Uterus (tissue), 4 donors: Measurements from ENCODE around the gene PKNOX2. TPM values are rescaled to one million over a fixed set of nuclear protein-coding genes. Genes with fewer than 3 reads are reported as not detected.

Source experiments
- DNase-seq, 2 donors: peaks; one replicate each; pipeline ENCODE4 v3.0.0-alpha.2; 2019 to 2020
- H3K27ac ChIP-seq, 2 donors: fragments of 200-600 bp; sonication (generic); 1 replicate in 1 of 2; 2 replicates in 1 of 2; pipeline ENCODE4 v1.5.1; 2016 to 2018
- H3K27me3 ChIP-seq, 2 donors: fragments of 200-600 bp; sonication (generic); one replicate each; pipeline ENCODE4 v1.5.1; 2018 to 2019; ENCODE audit warnings: control low read depth in 1 of 2
- H3K36me3 ChIP-seq, 2 donors: fragments of 200-600 bp; sonication (generic); one replicate each; pipeline ENCODE4 v1.5.1; 2019; ENCODE audit warnings: control low read depth in 1 of 2
- H3K4me1 ChIP-seq, 2 donors: fragments of 200-600 bp; sonication (generic); one replicate each; pipeline ENCODE4 v1.5.1; 2018 to 2019; ENCODE audit warnings: control low read depth in 1 of 2
- H3K4me3 ChIP-seq, 2 donors: fragments of 200-600 bp; sonication (generic); 1 replicate in 1 of 2; 2 replicates in 1 of 2; pipeline ENCODE4 v1.5.1; 2018 to 2019; ENCODE audit warnings: mild to moderate bottlenecking in 1 of 2
- H3K9me3 ChIP-seq, 2 donors: fragments of 200-600 bp; sonication (generic); one replicate each; pipeline ENCODE4 v1.5.1; 2019; ENCODE audit warnings: control low read depth in 1 of 2
- POLR2A ChIP-seq, 2 donors: fragments of 450-650 bp; IDR thresholded peaks; one replicate each; pipeline ENCODE4 v1.6.1; 2016; ENCODE audit warnings: antibody characterized with exemption in 2 of 2, mild to moderate bottlenecking in 1 of 2, moderate library complexity in 1 of 2
- intact Hi-C: fragments of 100-400 bp; cut with DNase I; formaldehyde crosslinking; loops from one replicate; pipeline ENCODE4 v1.15.1; 2023; ENCODE audit warnings: low total_unique reads
- total RNA-seq, 4 donors: library from RNA; depleted of rRNA in 3 of 4; stranded (reverse); fragments of >200 nt in 3 of 4; gene quantifications; one replicate each; pipeline versions ENCODE4 v1.1.0 to v1.2.4, GENCODE V29; 2014 to 2023
- TF ChIP-seq, protein P1 (sequence below), 4 experiments: fragments of 200-600 bp in 2 of 4; fragments of 450-650 bp in 2 of 4; sonication (generic) in 2 of 4; IDR thresholded peaks; one replicate each; pipeline ENCODE4 v1.5.1; 2016 to 2019; ENCODE audit warnings: antibody characterized with exemption in 4 of 4, mild to moderate bottlenecking in 2 of 4, moderate library complexity in 1 of 4
- donor health status: DM: yes; HTN: yes; CAD: no.

PKNOX2 gene
- total RNA-seq, 4 donors from 2014 or later = 0.29 to 22.7 (median 3.3) TPM

DNA sequence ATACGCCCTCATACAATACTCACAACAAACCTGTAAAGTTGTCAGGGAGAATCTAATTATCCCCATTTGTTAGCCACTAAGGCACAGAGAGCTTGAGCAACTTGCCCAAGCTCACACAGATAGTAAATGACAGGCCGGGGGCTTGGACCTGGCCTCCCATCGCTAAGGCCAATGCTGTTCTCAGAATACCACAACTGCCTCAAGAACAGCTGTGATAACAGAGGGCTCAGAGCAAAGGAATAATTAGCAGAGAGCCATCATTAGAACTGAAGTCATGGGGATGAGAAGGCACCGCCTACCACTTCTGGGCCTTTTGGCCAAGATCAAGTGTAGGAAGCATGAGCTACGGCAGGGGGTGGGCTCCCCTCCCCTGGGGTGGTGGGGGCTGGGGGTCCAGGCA is 232.9 kb downstream of the PKNOX2 start:
- no peak for TF ChIP-seq POLR2A (IDR thresholded peaks at IDR 0.05)
- TF ChIP-seq, protein P1, sequence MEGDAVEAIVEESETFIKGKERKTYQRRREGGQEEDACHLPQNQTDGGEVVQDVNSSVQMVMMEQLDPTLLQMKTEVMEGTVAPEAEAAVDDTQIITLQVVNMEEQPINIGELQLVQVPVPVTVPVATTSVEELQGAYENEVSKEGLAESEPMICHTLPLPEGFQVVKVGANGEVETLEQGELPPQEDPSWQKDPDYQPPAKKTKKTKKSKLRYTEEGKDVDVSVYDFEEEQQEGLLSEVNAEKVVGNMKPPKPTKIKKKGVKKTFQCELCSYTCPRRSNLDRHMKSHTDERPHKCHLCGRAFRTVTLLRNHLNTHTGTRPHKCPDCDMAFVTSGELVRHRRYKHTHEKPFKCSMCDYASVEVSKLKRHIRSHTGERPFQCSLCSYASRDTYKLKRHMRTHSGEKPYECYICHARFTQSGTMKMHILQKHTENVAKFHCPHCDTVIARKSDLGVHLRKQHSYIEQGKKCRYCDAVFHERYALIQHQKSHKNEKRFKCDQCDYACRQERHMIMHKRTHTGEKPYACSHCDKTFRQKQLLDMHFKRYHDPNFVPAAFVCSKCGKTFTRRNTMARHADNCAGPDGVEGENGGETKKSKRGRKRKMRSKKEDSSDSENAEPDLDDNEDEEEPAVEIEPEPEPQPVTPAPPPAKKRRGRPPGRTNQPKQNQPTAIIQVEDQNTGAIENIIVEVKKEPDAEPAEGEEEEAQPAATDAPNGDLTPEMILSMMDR (IDR thresholded peaks at IDR 0.05) = no peak
- DNase-seq = no peak
- H3K4me3 ChIP-seq = no peak overlapping the region
- no peaks in the 10 kb centered on the region for H3K27me3 ChIP-seq
- no peaks in the 10 kb centered on the region for H3K4me1 ChIP-seq
- no peaks in the 10 kb centered on the region for H3K9me3 ChIP-seq
- intact Hi-C loops = no loop called here
- no peaks in the 10 kb centered on the region for H3K36me3 ChIP-seq
- no peak overlapping the region for H3K27ac ChIP-seq

DNA sequence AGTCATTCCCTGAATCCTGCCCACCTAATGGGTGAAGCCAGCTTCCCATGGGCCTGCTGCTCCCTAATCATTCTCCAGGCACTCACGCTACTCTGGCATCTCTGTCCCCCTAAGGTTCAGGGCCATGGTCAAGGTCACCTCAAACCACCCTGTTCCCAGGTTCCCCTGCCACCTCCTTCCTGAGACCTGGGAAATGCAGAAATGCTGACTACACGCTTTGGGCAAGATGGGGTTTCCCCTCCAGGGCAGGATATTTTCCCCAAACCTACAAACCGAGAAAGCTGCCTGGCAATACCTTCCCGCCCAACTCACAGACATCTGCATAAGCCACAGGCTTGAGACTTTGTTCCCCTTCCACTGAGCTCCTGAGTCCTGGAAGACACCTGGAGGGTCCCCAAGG is 233.9 kb downstream of the PKNOX2 start:
- no peak overlapping the region for H3K27ac ChIP-seq
- H3K36me3 ChIP-seq = no peaks in the 10 kb centered on the region
- H3K9me3 ChIP-seq = no peaks in the 10 kb centered on the region
- no peak for DNase-seq
- intact Hi-C loops = no loop called here
- TF ChIP-seq POLR2A (IDR thresholded peaks at IDR 0.05) = no peak
- TF ChIP-seq, protein P1 (IDR thresholded peaks at IDR 0.05) = no peak
- H3K4me3 ChIP-seq = no peak overlapping the region
- H3K4me1 ChIP-seq = no peaks in the 10 kb centered on the region
- H3K27me3 ChIP-seq = no peaks in the 10 kb centered on the region

DNA sequence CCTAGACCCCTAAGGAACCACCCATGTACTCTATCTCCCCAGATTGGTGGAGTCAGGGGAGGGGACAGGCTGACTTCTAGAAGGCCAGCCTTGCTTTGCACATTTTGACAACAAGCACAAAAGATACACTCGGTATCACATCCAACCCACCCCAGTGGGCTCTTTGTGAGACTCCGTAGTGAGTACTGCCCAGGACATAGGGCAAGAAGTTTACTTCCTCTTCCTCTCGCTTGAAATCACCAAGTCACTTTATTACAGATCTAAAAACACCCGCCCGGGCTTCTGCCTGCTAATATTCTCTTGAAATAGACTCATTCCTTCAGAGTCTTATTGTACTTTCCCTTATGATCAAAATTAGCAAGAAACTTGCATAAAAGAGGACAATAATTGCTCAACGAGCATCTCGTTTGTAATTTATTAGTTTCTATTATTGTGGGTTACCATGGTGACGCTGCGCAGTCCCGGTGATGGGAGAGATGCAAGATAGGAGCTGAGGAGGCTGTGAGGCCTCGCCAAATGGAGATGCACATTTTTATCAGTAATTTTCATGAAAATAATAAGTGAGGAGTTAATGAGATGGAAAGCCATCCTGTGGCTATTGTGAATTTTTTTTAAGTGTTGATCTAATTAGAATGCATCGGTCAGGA is 234.6 kb downstream of the PKNOX2 start:
- Histone ChIP-seq H3K4me3 (no peak overlapping the region), H3K36me3 (no peaks in the 10 kb centered on the region), H3K9me3 (no peaks in the 10 kb centered on the region), H3K4me1 (no peaks in the 10 kb centered on the region), H3K27me3 (no peaks in the 10 kb centered on the region), H3K27ac (no peak overlapping the region)
- TF ChIP-seq, protein P1 (IDR thresholded peaks at IDR 0.05) = no peak
- DNase-seq = no peak
- intact Hi-C loops = no loop called here

DNA sequence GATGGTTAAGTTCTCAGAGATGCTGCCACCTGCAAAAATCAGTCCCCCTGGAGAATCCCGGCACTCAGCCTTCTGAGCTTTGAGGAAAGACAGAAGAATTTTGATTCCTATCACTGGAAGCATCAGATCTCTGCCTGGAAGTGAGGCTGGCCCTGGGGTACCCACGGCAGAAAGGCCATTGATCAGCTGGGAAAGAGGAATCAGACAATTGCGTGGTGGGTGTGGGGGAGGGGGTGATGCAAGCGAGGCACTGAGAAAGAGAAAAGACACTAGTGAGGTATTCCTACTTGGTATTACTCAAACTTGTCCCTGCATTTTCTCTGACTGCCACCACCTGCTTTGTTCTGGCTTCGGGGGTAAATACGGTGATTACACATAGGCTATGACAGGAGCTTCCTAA is 235.4 kb downstream of the PKNOX2 start:
- H3K9me3 ChIP-seq = no peaks in the 10 kb centered on the region
- intact Hi-C loops = no loop called here
- H3K27me3 ChIP-seq = no peaks in the 10 kb centered on the region
- TF ChIP-seq, protein P1 (IDR thresholded peaks at IDR 0.05) = no peak
- TF ChIP-seq POLR2A (IDR thresholded peaks at IDR 0.05) = no peak
- H3K27ac ChIP-seq = no peak overlapping the region
- no peaks in the 10 kb centered on the region for H3K4me1 ChIP-seq
- H3K4me3 ChIP-seq = no peak overlapping the region
- H3K36me3 ChIP-seq = no peaks in the 10 kb centered on the region
- no peak for DNase-seq

DNA sequence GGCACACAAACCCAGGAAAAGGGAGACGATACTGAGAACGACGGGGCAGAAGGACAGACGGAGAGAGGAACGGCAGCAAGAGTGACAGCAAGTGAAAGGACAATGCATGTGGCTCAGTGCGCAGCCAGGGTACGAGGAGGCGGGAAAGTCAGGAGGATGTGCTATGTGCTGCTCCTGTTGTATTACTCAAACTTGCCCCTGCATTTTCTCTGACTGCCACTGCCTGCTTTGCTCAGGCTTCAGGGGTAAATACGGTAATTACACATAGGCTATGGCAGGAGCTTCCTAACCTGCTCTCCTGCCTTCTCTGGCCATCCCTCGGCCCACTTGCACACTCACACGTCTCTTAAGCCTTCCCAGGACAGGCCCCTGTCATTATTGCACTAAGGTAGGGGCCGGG is 236.7 kb downstream of the PKNOX2 start:
- H3K9me3 ChIP-seq = no peaks in the 10 kb centered on the region
- no peak for TF ChIP-seq POLR2A (IDR thresholded peaks at IDR 0.05)
- TF ChIP-seq, protein P1 (IDR thresholded peaks at IDR 0.05) = no peak
- H3K27me3 ChIP-seq = no peaks in the 10 kb centered on the region
- H3K4me3 ChIP-seq = no peak overlapping the region
- H3K4me1 ChIP-seq = no peaks in the 10 kb centered on the region
- DNase-seq = no peak
- H3K36me3 ChIP-seq = no peaks in the 10 kb centered on the region
- no peak overlapping the region for H3K27ac ChIP-seq
- intact Hi-C loops = no loop called here
